Limb (tissue), 2 donors: Measurements from ENCODE around the gene DCPS.
"Not testable (repeated sequence)": the region's sequence is repeated elsewhere in the genome, so short reads cannot be mapped to it uniquely, and the experiment has no call there.

Experiments
- DNase-seq, 2 donors: peaks; one replicate each; pipeline ENCODE4 v3.0.0-alpha.2; 2016; ENCODE audit errors: extremely low spot score in 2 of 2

The DCPS gene

GRCh38 chr11:126378763-126379162, 74.9 kb downstream of the DCPS start:
- no peak for DNase-seq

GRCh38 chr11:126380909-126381308, 77.0 kb downstream of the DCPS start:
- DNase-seq, result no peak

GRCh38 chr11:126381960-126382359, 78.1 kb downstream of the DCPS start:
- not testable (repeated sequence) for DNase-seq

DNA sequence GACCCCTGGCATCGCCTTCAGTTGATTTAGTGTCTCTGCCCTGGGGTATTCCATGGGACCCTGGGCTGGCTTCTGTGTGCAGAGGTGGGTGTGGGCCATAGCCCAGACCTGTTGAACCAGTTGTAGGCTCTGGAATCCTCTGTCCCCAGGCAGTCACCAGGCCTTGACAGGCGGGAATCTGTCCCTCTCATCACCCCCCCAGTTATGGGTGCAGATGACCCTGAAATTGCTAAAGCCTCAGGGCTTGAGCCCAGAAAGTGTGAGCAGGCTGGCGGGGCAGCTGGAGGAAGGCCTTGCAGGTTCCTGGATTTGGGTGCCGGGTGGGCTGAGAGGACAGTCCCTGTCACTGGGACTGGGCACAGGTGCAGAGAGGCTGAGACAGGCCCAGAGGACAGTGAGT, 78.8 kb downstream of the DCPS start:
- not testable (repeated sequence) for DNase-seq

DNA sequence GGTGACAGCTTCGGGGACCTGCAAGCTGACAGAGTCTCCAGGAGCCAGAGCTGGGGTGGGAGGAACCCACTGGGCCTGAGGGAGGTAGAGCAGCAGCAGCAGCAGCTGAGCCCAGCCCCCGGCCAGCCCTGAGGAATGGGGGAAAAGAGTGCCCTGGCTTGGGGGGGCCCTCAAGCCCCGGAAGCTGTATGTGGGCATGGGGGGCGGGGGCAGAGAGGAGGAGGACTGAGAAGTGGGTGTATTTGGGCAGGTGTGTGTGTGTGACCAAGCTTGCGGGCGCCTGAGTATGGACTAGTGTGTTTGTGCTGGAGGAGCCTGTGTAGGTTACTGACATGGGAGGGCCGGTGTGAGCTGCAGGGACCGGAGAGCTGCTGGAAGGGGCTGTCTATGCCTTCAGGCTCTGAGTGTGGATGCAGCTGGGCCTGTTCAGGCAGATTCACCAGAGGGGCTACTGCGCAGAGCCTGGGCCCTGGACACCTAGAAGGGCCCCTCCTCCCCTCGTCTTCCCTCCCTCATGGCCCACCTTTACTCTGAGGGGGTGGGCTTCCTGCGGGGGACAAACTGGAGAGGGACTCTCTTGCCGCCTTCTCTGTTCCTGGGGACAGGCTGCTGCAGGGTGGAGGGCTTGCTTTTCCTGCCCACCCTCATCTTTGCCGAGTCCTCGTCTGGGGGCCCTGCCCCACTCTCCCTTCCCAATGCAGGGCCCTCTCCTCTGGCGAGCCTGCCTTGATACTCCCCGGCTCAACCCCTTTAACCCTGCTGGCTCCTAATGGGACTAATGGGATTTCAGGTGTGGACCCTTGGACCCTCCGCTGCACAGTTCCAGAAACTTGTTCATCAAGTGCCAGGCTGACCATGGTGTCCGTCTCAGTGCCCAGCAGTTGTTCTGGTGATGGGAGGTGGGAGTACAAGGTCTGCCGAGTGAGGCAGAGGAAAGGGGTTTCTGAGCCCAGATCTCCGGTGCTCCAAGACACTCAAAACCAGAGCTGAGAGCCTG, 79.8 kb downstream of the DCPS start:
- peak in 1 of 2 donors; percentile 19 for DNase-seq

DNA sequence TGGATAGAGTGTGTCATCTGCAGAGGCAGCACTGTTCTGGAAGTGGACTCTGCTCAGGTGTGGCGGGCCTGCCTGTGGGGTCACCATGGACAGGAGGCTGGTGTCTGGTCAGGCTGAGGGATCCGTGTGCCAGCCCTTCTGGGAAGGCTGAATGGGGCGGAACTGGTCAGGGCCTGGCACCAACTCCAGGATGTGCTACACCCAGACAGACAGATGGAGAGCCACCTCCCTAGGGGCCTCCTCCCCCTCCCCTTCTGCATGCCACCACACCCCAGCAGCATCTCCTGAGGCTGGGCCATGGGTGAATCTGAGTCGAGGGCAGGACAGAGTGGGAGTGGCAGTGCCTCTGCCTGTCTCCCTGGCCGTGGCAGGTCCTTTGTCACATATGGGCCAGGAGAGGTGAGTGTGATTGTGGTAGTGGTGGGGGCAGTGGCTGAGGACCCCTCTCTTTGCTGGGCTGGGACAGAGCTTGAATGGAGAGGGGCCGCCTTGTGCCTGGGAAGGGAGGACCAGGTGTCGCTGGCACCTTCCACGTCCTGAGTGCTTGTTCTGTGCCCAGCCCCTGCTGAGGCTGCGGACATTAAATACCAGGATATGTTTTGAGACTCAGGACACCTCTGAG, 80.7 kb downstream of the DCPS start:
- DNase-seq, result peak in 1 of 2 donors; percentile 26

- DNase-seq, result no peak
Measured at GRCh38 chr11:126385991-126386728, 82.3 kb downstream of the DCPS start.

GRCh38 chr11:126386729-126387071, 82.8 kb downstream of the DCPS start:
- not testable (repeated sequence) for DNase-seq

DNA sequence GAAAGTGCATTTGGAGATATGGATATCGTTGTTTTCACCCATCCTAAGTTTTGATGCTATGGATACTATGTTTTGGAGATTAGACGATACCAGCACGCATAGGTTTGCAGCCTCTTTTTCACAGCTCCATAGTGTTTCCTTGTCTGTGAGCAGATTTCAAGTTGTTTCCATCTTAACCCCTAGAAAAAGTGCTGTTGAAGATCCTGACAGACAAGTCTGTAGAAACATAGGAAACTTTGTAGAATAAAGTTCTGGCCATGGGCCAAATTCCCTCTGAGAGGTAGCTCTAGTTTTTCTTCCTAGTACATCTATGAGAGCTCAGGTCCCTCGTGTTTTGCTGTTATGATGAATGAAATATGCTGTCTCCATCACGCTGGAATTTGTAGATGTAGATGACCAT, 84.0 kb downstream of the DCPS start:
- DNase-seq, result no peak

- no peak for DNase-seq
Measured at GRCh38 chr11:126390272-126390867, 86.5 kb downstream of the DCPS start.

DNA sequence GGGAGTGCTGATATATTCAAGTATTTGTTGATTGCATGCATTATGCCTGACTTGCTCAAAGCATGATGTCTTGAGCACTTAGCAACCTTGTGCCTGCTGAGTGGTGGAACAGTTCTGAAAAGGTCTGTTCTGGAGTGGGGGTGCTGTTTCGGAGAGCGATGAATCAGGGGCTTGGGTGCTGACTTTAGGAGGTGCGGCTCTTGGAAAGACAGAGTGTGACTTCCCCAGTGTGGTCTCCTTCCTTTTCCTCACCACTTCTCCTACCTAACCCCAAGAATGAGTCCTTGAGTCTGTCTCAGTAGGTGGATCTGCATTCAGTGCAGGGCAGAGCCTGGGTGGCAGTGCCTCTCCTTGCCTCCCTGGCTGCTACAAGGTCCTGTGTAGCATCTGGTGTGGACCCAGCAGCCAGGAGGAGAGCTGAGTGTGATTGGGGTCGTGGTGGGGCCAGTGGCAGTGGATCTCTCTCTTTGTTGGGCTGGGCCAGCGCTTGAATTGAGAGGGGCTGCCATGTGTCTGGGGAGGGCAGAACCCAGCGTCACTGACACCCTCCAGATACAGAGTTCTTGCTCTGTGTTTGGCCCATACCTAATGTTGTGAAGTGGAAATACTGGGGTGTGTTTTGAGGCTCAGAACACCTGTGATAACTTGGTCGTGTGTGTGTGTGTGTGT, 87.6 kb downstream of the DCPS start:
- DNase-seq, result no peak

GRCh38 chr11:126391970-126392632, 88.2 kb downstream of the DCPS start:
- no peak for DNase-seq

- DNase-seq, result no peak
Measured at GRCh38 chr11:126392633-126393013, 88.8 kb downstream of the DCPS start.

DNA sequence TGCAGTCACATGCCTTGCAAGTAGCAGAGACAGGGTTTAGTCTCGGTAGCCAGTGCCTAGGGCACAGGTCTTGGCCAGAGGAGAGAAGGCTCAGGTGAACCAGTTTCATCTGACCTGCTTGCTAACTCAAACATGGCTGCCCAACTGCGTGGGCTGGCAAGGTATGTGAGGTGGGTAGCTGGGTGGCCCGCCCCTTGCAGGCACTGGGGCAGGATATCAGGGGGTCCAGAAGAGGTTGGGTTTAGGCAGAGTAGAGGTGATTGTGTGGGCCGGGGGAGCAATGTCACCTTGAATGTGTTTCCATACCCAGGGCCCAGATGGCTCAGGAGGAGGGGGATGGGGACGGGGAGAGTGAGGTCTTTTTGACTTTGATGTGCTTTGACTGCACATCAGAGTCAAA, 89.3 kb downstream of the DCPS start:
- peak in 1 of 2 donors; percentile 11 for DNase-seq

- no peak for DNase-seq
Measured at GRCh38 chr11:126394036-126394435, 90.2 kb downstream of the DCPS start.

DNA sequence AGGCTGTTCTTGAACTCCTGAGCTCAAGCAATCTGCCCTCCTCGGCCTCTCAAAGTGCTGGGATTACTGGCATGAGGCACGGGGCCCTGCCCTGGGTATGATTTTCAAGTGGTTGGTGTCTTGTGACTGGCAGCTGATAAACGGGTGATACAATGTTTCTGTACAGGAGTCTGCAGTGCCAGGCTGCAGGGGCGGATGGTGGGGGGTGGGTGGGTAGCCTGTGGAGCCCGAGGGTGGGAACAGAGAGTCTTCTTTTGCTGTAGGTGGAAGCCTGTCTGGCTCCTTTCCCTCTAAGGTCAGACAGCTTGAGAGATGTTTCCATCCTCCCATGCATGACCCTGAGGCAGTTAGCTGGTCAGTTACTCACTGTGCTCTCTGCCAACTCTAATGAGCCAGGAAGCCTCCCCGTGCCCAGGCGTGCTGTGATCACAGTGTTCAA, 90.8 kb downstream of the DCPS start:
- not testable (repeated sequence) for DNase-seq
